Left ventricle myocardium inferior (tissue), 1 donor: ENCODE data around the gene TREM2. TPM values are rescaled to one million over a fixed set of nuclear protein-coding genes. Genes with fewer than 3 reads are reported as not detected.

ENCODE experiments used
- DNase-seq: peaks from one replicate; pipeline ENCODE4 v3.0.0-alpha.2; 2020
- H3K27ac ChIP-seq: fragments of 200-600 bp; replicated peaks from 2 replicates; pipeline ENCODE4 v1.8.0; 2021
- H3K27me3 ChIP-seq: fragments of 200-600 bp; 2 replicates; pipeline ENCODE4 v1.8.0; 2021; ENCODE audit warnings: low read depth
- H3K36me3 ChIP-seq: fragments of 200-600 bp; 2 replicates; pipeline ENCODE4 v1.8.0; 2021
- H3K4me1 ChIP-seq: fragments of 200-600 bp; 2 replicates; pipeline ENCODE4 v1.8.0; 2021
- H3K4me3 ChIP-seq: fragments of 200-600 bp; 2 replicates; pipeline ENCODE4 v1.8.0; 2021; ENCODE audit warnings: mild to moderate bottlenecking, moderate library complexity
- H3K9me3 ChIP-seq: fragments of 200-600 bp; replicated peaks from 2 replicates; pipeline ENCODE4 v1.8.0; 2021
- intact Hi-C: fragments of 100-400 bp; cut with micrococcal nuclease; formaldehyde crosslinking; loops from one replicate; pipeline ENCODE4 v1.11.0; 2022
- total RNA-seq: library from RNA; stranded (reverse); fragmentation: NEBNext Ultra II Directional; extraction: Animal tissue kit (Norgen Biotek cat#: 25700); gene quantifications from one replicate; pipeline ENCODE4 v1.2.1, GENCODE V29; 2021
- TF ChIP-seq, protein P1 (sequence below): fragments of 200-600 bp; IDR thresholded peaks from 2 replicates; pipeline ENCODE4 v1.8.0; 2021; ENCODE audit warnings: antibody characterized with exemption, mild to moderate bottlenecking, borderline replicate concordance
- donor health status: DM: no; HTN: yes; CAD: no; lungs with severe emphysema.

Gene TREM2
- total RNA-seq, 1 donor from 2014 or later: 0.66 TPM

DNA sequence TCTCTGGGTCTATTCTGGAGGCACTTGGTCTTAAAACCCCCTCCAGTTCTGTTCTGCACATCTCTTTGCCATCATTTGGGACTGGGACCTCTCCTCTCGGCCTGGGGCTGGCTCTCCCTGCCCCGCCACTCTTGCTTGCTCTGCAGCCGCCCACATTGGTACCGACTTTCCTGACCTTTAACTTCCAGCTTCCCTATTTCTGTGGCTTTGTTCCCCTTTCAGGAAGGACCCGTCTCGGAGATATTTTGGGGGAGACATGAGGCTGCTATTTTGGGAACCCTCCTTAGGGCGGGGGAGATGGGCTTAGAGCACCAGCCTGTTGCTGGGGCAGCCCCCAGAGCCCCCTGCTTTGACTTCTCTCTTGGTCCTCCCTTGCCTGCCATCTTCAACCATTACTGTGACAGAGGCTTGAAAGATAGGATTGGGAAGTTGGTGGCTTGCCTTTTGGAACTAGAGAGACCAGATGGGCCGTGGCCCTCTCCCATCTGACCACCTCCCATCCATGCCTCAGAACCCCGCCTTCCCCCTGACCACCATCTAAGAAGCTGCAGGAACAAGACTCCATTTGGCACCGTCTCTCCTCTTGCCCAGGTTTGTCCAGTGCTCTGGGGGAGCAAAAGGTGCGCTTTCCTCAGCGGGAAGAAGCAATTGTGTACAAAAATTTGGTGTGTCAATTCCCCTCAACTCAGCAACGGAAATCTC lies 914 bp downstream of the TREM2 start:
- H3K9me3 ChIP-seq: no peaks in the 10 kb centered on the region
- no peaks in the 10 kb centered on the region for H3K4me1 ChIP-seq
- no peak overlapping the region for H3K27ac ChIP-seq
- TF ChIP-seq, protein P1, sequence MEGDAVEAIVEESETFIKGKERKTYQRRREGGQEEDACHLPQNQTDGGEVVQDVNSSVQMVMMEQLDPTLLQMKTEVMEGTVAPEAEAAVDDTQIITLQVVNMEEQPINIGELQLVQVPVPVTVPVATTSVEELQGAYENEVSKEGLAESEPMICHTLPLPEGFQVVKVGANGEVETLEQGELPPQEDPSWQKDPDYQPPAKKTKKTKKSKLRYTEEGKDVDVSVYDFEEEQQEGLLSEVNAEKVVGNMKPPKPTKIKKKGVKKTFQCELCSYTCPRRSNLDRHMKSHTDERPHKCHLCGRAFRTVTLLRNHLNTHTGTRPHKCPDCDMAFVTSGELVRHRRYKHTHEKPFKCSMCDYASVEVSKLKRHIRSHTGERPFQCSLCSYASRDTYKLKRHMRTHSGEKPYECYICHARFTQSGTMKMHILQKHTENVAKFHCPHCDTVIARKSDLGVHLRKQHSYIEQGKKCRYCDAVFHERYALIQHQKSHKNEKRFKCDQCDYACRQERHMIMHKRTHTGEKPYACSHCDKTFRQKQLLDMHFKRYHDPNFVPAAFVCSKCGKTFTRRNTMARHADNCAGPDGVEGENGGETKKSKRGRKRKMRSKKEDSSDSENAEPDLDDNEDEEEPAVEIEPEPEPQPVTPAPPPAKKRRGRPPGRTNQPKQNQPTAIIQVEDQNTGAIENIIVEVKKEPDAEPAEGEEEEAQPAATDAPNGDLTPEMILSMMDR: no peak
- peaks cover 65% of the 10 kb centered on the region for H3K27me3 ChIP-seq
- intact Hi-C loops: no loop called here
- DNase-seq: no peak
- H3K4me3 ChIP-seq: no peak overlapping the region
- H3K36me3 ChIP-seq: no peaks in the 10 kb centered on the region

DNA sequence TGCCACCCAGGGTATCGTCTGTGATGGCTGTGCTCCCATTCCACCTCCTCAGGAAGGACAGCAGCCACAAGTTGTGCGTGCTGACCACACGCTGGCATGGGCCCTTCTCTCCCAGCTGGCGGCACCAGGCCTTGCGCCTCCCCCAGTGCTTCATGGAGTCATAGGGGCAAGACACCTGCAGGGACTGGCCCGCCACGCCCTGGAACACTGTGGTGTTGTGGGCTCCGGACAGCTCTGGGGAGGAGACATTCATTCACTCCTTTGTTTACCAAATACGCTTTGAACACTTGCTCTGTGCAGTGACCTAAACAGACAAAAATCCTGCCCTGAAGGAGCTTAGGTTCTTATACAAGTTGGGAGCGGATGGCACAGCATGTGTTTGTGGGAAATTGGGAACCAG lies 1.5 kb downstream of the TREM2 start:
- TF ChIP-seq, protein P1: no peak
- Histone ChIP-seq H3K4me3 (no peak overlapping the region), H3K4me1 (no peaks in the 10 kb centered on the region), H3K27ac (no peak overlapping the region), H3K36me3 (no peaks in the 10 kb centered on the region), H3K9me3 (no peaks in the 10 kb centered on the region), H3K27me3 (peaks cover 68% of the 10 kb centered on the region)
- intact Hi-C loops: no loop called here
- no peak for DNase-seq

DNA sequence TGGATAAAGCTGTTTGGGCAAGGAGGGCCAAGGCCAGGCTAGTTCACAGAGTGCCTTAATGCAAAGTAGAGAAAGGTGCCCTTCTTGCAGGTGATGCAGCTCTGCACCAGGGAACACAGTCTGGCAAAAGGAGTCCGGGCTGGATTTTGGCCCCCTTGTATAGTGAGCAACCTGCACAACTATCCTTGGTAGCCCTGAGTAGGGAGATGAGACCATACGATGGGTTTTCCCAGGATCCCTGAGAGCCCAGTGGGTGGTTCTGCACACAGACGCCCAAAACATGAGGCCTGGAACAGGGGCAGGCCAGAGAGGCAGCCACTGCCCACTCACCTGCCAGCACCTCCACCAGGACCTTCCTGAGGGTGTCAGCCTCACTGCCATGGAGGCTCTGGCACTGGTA lies 2.0 kb downstream of the TREM2 start:
- no peaks in the 10 kb centered on the region for H3K9me3 ChIP-seq
- H3K4me1 ChIP-seq: no peaks in the 10 kb centered on the region
- TF ChIP-seq, protein P1: no peak
- H3K27me3 ChIP-seq: peaks cover 73% of the 10 kb centered on the region
- no peak overlapping the region for H3K4me3 ChIP-seq
- no peak for DNase-seq
- intact Hi-C loops: no loop called here
- no peaks in the 10 kb centered on the region for H3K36me3 ChIP-seq
- H3K27ac ChIP-seq: no peak overlapping the region

- no peak for DNase-seq
- no peaks in the 10 kb centered on the region for H3K36me3 ChIP-seq
- H3K4me1 ChIP-seq: no peaks in the 10 kb centered on the region
- TF ChIP-seq, protein P1: no peak
- H3K27ac ChIP-seq: no peak overlapping the region
- intact Hi-C loops: no loop called here
- H3K9me3 ChIP-seq: no peaks in the 10 kb centered on the region
- H3K27me3 ChIP-seq: peaks cover 84% of the 10 kb centered on the region
- H3K4me3 ChIP-seq: no peak overlapping the region
Observed at GRCh38 chr6:41159415-41160082, 3.4 kb downstream of the TREM2 start.

DNA sequence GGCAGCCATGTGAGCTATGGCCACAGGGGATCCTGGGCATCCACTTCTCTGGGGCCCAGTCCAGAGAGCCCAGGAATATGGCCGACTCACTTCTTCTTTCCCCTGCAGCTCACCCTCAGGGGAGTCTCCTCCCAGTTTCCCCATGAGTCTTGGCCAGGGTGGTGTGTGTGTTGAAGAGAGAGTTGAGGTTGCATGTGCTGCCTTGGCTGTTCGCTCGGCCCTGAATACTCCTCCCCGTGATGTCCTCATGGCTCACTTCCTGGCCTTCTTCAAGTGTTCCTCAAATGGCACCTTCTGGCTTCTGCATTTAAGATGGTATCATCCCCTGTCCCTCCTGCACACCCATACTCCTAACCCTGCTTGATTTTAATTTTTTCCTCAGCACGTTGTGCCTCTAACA lies 5.6 kb downstream of the TREM2 start:
- DNase-seq: no peak
- Histone ChIP-seq H3K9me3 (no peaks in the 10 kb centered on the region), H3K4me3 (no peak overlapping the region), H3K36me3 (no peaks in the 10 kb centered on the region), H3K27me3 (peaks cover 87% of the 10 kb centered on the region), H3K4me1 (no peaks in the 10 kb centered on the region), H3K27ac (no peak overlapping the region)
- intact Hi-C loops: no loop called here
- TF ChIP-seq, protein P1: no peak
